Thoracic aorta (tissue), 2 donors: ENCODE measurements around the gene SLC31A2. TPM values are rescaled to one million over a fixed set of nuclear protein-coding genes. Genes with fewer than 3 reads are reported as not detected.

Experiments
- ATAC-seq: fragments of 150-250 bp; one replicate; pipeline ENCODE4 v1.8.0; 2017; ENCODE audit warnings: low read depth; ENCODE audit not compliant: insufficient number of reproducible peaks, low FRiP score
- DNase-seq: peaks from one replicate; pipeline ENCODE4 v3.0.0-alpha.2; 2020; ENCODE audit warnings: low spot score
- H3K27ac ChIP-seq, 2 donors: fragments of 200-600 bp; sonication (generic); 1 replicate in 1 of 2; 2 replicates in 1 of 2; pipeline ENCODE4 v1.5.1; 2016; ENCODE audit warnings: mild to moderate bottlenecking in 2 of 2, moderate library complexity in 2 of 2
- H3K27me3 ChIP-seq: fragments of 200-600 bp; sonication (generic); replicated peaks from 2 replicates; pipeline ENCODE4 v1.6.0; 2016; ENCODE audit warnings: mild to moderate bottlenecking; ENCODE audit not compliant: insufficient read depth
- H3K36me3 ChIP-seq: fragments of 200-600 bp; sonication (generic); one replicate; pipeline ENCODE4 v1.5.1; 2016
- H3K4me1 ChIP-seq, 2 donors: fragments of 200-600 bp; sonication (generic); 1 replicate in 1 of 2; 2 replicates in 1 of 2; pipeline versions ENCODE4 v1.5.1 to v1.6.0; 2016; ENCODE audit warnings: low read depth in 2 of 2, mild to moderate bottlenecking in 1 of 2; ENCODE audit not compliant: control insufficient read depth in 1 of 2
- H3K4me3 ChIP-seq: fragments of 200-600 bp; sonication (generic); 2 replicates; pipeline ENCODE4 v1.5.1; 2016; ENCODE audit warnings: mild to moderate bottlenecking
- H3K9me3 ChIP-seq: fragments of 200-600 bp; sonication (generic); 2 replicates; pipeline ENCODE4 v1.5.1; 2016
- total RNA-seq, 2 donors: library from RNA; depleted of rRNA; stranded (reverse); fragments of >200 nt; gene quantifications; one replicate each; pipeline versions ENCODE4 v1.1.0 to v1.2.3, GENCODE V29; 2016
- TF ChIP-seq, protein P1 (sequence below): fragments of 200-600 bp; sonication (generic); IDR thresholded peaks from one replicate; pipeline ENCODE4 v1.5.1; 2019; ENCODE audit warnings: antibody characterized with exemption

Gene SLC31A2
- total RNA-seq, 2 donors from 2014 or later, result 15.2 to 17.2 TPM

DNA sequence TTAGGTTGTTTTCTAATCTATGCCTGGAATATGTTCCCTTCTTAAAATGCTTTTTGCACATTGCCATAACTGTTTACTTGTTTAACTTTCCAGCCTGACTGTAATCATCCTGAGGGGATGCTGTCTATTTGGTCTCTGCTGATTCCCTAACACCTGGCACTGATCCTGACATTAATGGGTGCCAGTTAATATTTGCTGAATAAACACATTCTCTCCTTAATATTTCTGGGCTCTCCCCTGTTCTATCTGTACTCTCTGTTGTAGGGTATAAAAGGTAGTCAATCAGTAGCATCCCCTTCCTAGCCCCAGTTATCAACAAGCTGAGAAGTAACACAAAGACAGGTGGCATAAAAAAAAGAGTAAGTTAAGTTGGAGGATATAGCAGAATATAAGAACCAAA, 21.3 kb upstream of the SLC31A2 start:
- no peaks in the 10 kb centered on the region for H3K27me3 ChIP-seq
- no peaks in the 10 kb centered on the region for H3K36me3 ChIP-seq
- H3K27ac ChIP-seq, result no peak overlapping the region
- no peaks in the 10 kb centered on the region for H3K4me1 ChIP-seq
- DNase-seq (no peak), ATAC-seq (no peak)
- H3K4me3 ChIP-seq, result no peak overlapping the region
- no peaks in the 10 kb centered on the region for H3K9me3 ChIP-seq
- TF ChIP-seq, protein P1, sequence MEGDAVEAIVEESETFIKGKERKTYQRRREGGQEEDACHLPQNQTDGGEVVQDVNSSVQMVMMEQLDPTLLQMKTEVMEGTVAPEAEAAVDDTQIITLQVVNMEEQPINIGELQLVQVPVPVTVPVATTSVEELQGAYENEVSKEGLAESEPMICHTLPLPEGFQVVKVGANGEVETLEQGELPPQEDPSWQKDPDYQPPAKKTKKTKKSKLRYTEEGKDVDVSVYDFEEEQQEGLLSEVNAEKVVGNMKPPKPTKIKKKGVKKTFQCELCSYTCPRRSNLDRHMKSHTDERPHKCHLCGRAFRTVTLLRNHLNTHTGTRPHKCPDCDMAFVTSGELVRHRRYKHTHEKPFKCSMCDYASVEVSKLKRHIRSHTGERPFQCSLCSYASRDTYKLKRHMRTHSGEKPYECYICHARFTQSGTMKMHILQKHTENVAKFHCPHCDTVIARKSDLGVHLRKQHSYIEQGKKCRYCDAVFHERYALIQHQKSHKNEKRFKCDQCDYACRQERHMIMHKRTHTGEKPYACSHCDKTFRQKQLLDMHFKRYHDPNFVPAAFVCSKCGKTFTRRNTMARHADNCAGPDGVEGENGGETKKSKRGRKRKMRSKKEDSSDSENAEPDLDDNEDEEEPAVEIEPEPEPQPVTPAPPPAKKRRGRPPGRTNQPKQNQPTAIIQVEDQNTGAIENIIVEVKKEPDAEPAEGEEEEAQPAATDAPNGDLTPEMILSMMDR, result no peak

DNA sequence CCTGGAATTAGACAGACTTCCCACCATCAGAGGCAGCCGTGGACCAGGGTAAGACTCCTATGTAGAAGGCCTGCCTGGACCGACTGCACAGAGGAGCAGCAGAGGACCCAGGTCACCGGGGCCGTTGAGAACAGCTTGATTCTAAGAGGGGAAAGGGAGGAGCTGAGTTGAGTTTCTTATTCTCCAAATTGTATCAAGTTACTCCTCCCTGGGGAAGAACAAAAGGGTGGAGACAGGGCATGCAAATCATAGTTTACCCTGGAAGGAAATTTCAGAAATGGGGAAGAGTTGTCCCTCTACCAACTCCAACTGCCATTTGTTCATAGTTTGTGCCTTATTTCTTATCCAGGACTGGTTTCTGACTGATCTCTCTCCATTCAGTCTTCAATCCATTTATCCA, 20.9 kb upstream of the SLC31A2 start:
- no peak for ATAC-seq
- DNase-seq, result no peak
- no peaks in the 10 kb centered on the region for H3K27me3 ChIP-seq
- H3K9me3 ChIP-seq, result no peaks in the 10 kb centered on the region
- no peaks in the 10 kb centered on the region for H3K4me1 ChIP-seq
- TF ChIP-seq, protein P1, result no peak
- no peak overlapping the region for H3K4me3 ChIP-seq
- no peaks in the 10 kb centered on the region for H3K36me3 ChIP-seq
- no peak overlapping the region for H3K27ac ChIP-seq

DNA sequence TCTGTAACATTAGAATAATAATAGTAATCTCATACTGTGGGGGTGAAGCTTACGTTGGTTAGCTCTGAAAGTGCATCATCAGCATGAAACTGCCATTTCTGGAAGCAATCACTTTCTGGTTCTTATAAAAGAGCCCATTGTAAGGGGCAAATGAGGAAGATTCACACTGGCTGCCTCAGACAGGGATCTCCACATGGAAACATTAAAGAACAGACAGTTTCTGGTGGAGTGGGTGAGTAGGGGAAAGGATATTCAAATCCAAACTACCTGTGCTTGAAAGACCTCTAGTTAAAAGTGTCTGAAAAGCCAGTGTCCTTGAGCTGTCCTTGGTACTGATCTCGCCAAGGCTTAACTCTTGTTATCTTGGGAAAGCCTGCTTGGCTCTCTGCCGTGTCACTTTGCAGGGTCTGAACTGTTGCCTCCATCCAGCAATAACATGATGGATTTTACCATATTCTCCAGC, 19.1 kb upstream of the SLC31A2 start:
- DNase-seq (no peak), ATAC-seq (no peak)
- no peak overlapping the region for H3K27ac ChIP-seq
- TF ChIP-seq, protein P1, result no peak
- H3K36me3 ChIP-seq, result no peaks in the 10 kb centered on the region
- no peaks in the 10 kb centered on the region for H3K4me1 ChIP-seq
- H3K4me3 ChIP-seq, result no peak overlapping the region
- no peaks in the 10 kb centered on the region for H3K27me3 ChIP-seq
- H3K9me3 ChIP-seq, result no peaks in the 10 kb centered on the region

DNA sequence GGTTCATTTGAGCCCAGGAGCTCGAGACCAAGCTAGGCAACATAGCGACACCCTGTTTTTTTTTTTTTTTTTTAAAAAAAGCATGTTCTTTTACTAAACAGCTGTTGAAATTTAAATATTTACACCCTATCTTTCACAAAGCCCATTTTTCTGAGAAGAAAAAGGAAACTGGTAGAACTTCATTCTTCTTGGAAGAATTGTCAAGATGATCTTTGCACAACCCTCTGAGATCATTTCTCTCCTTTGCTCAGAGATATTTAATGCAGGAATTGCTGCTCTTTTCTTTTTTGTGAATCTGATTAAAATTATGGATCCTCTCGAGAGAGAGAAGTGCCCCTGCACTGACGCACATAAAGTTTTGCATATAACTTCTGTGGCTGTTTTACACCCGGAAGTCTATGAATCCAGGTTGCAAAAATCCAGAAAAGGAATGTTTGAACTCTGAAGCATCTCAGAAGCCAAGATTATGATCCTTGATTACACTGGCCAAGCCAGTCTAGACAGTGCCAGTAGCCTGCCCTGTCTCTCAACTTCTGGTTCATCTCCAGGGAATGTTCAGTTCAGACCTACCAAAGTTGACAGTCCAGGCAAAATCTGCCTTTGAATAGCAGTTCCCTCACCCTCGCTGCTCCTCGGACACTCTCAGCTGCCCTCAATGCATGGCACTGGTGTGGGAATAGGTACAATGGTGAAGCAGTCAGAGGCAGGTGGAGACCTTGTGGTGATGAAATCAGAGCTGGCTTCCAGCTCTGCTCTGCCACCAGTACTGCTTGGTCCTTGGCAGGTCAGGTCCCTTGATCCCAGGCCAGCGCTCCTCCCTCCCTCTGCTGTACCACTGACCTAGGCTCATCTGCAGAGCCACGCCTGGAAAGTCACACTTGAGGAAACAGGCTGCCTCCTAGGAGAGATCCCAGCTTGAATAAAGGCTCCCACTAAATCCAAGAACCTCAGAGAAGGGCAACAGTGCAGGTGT, 13.3 kb upstream of the SLC31A2 start:
- Histone ChIP-seq H3K36me3 (no peaks in the 10 kb centered on the region), H3K4me3 (no peak overlapping the region), H3K27me3 (no peaks in the 10 kb centered on the region), H3K27ac (no peak overlapping the region), H3K9me3 (no peaks in the 10 kb centered on the region), H3K4me1 (no peaks in the 10 kb centered on the region)
- DNase-seq (no peak), ATAC-seq (no peak)
- TF ChIP-seq, protein P1, result no peak

DNA sequence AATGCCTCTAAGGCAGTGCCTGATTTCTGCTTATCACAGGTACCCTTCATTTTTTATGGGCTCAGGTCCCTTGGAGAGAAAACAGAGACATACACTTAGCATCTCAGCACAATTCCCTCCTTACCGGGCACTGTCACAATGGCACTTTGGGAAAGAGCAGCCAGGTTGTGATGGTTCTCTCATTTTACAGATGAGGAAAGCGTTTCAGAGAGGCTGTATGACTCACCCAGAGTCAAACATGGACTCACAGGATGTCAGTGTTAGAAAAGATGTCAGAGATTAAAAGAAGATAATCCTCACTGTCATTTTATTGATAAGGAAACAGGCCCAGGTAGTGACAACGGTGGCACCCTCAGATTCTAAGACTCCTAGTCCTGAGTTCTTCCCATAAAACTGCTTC, 12.0 kb upstream of the SLC31A2 start:
- H3K4me3 ChIP-seq, result no peak overlapping the region
- no peaks in the 10 kb centered on the region for H3K36me3 ChIP-seq
- TF ChIP-seq, protein P1, result no peak
- no peaks in the 10 kb centered on the region for H3K27me3 ChIP-seq
- H3K27ac ChIP-seq, result no peak overlapping the region
- no peak for DNase-seq
- no peak for ATAC-seq
- no peaks in the 10 kb centered on the region for H3K4me1 ChIP-seq
- no peaks in the 10 kb centered on the region for H3K9me3 ChIP-seq
